GM18499 (cell line): ENCODE results near the gene IGFBP2.

Source experiments
- ATAC-seq: cut with Tn5 transposase; IDR thresholded peaks from one replicate; pipeline ENCODE4 v1.9.1; 2021; ENCODE audit warnings: moderate number of reproducible peaks; ENCODE audit not compliant: insufficient read depth, unreplicated experiment

The IGFBP2 gene

DNA sequence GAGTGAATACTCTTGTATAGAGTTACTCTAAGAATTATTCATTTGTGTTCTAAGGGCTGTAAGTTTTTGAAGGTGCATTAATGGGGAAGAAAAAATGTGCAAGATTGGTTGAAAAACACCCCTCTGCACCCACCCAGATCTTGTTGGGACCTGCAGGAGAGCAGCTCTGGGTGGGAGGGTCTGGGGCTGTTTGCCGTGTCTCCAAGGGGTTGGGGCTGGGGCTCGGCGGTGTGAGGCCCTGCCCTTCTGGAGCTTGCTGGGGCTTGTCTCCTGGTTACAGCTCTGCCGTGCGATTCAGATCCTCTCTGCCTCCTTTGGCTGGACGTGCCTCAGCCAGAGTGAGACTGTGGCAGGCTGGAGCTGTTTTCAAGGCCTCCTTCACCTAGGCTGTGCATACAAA is 26.1 kb downstream of the IGFBP2 start:
- no peak for ATAC-seq

DNA sequence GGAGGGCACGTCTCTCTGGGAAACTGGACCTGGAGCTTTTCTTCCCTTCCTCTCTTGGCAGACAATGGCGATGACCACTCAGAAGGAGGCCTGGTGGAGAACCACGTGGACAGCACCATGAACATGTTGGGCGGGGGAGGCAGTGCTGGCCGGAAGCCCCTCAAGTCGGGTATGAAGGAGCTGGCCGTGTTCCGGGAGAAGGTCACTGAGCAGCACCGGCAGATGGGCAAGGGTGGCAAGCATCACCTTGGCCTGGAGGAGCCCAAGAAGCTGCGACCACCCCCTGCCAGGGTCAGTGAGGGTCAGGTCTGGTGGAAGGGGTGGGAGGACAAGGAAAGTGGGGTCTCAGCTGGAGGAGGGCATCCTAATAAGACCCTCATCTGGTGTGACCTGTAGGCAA is 27.3 kb downstream of the IGFBP2 start:
- ATAC-seq = no peak

DNA sequence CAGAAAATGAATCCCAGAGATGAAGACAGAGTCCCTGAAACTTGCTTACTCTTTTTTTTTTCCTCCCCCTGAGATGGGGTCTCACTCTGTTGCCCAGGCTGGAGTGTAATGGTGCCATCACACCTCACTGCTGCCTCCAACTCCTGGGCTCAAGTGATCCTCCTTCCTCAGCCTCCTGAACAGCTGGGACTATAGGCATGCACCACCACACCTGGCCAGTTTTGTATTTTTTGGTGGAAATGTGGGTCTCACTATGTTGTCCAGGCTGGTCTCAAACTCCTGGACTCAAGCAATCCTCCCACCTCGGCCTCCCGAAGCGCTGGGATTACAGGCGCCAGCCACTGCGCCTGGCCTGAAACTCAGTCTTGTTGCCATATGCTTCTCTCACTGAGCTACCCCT is 27.8 kb downstream of the IGFBP2 start:
- no peak for ATAC-seq

DNA sequence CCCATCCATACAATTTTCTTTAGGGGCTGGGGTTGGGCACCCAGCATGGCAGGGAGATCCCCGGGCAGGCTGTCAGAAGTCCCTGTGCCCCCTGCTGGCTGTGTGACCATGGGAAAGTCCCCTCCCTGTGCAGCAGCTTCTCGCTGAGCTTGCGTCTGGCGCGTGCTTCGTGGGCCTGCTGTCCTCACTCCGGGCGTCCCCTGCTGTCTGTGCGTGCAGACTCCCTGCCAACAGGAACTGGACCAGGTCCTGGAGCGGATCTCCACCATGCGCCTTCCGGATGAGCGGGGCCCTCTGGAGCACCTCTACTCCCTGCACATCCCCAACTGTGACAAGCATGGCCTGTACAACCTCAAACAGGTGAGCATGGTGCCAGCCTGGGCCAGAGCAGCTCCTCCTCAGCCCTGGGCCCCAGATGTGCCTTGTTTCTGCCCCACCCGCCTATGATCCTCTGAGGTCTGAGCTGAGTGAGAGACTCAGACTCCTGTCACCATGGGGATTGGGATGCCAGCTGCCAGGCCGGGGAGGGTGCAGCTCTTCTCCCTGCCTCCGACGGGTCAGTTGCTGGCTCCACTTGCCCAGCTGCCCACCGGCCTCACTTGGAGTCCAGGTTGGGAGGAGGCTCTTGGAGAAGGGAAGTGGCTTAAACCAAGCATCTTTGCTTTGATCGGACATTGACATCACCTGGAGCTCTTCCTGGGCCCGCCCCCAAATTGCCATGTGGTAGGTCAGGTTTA is 28.6 kb downstream of the IGFBP2 start:
- ATAC-seq = no peak

DNA sequence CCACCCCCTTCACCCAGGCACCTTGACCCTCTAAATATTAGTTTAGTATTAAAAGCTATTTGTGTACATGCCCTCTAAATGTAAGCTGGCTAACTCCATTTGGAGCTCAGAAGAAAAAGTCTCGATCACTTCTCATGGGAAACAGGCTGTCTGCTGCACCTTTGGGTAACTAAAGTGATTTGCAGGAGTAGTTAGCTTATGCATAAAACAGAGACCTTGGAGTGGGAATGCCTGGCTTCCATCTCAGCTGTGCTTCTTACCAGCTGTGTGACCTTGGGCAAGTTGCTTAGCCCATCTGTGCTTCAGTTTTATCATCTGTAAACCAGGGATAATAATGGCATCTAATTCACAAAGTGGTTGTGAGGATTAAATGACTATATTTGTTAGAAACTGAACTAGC is 29.9 kb downstream of the IGFBP2 start:
- no peak for ATAC-seq

DNA sequence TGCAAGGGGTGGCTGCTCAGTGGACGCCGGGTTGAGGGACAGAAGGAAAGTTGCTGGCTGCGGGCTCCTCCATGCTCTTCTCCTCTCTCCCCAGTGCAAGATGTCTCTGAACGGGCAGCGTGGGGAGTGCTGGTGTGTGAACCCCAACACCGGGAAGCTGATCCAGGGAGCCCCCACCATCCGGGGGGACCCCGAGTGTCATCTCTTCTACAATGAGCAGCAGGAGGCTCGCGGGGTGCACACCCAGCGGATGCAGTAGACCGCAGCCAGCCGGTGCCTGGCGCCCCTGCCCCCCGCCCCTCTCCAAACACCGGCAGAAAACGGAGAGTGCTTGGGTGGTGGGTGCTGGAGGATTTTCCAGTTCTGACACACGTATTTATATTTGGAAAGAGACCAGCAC is 30.6 kb downstream of the IGFBP2 start:
- no peak for ATAC-seq

DNA sequence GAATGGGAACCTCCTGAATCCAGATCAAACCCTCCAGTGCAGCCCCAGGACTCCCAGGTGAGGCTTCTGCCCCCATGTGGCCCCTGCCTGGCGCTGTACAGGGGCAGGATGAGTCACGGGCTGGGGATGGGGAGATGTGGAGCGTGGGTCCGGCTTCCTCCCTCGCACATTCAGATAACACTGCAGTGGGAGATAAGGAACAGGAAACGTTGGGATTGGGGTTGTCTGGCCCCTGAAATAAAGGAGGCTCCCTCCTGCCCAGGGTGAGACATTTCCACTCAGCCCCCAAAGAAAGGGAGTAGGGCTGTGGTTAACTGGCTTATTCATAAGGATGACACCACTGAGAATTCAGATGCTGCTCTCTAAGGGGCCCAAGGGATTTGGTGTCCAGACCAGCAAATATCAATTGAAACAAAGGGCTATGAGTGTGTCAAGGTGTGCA is 31.4 kb downstream of the IGFBP2 start:
- ATAC-seq = no peak

DNA sequence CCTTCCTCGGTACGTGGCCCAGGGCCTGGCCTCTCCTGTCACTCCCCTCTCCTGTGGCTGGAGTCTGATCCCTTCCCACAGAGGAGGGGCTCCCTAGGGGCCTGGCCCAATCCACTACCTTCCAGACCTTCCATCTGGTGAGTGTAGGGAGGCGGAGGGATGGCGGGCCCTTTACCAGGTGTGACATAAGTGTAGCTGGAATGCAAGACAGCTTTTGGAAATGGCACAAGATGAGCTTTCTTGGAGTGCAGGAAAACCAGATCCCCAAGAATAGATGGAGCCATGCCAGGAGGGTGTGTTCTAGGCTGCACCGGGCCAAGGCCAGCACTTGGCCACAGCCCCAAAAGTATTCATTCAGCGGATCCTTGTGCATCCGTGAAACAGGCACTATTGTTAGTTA is 32.0 kb downstream of the IGFBP2 start:
- no peak for ATAC-seq

DNA sequence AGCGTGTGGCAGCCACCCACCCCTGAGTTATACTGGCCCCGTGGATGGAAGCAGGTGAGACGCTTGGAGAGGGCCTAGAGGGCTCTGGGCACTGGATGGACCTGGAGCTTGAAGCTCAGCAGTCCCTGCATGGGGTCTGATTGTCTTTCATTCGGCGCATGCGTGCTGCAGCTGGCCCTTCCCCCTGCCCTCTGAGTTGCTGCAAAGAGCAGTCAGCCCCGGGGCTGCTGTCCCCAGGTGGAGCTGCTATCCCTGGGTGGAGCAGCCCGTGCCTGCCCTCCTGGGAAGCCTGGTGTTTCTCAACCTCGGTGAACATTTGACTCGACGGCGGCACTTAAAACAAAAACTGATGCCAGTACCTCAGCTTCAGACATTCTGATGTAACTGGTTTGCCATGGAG is 32.5 kb downstream of the IGFBP2 start:
- no peak for ATAC-seq

DNA sequence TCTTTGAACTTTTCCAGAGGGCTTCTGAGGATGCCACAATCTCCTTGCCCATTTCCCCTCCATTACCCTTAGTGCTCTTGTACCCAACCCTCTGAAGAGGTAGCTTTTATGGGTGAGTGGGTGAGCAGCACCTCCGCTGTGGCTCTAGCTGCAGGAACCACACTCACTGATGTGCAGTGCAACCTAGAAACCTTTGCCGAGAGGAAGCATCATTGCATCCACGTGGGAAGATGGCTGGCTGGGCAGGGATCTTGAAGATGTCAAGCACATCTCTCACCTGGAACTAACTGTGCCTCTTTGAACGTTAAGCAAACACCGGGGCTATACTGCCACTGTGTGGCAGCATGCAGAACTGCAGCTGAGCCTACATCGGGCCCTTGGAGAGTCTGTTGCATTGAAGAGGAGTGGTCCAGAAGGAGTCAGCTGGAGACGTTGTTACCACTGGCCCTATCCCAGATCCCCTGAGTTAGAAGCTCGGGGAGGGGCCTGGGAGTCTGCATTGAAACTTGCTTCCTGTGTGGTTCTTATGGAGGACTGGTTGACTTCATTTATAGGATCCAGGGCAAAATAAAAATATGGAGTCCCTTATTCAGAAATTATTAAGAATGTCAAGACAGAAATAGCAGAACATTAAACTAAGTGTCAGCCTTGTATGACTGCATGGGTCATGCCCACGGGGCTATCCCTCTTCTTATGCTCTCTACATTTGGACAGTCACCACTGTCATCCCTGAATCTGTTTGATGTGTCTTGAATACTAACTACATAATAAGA is 33.4 kb downstream of the IGFBP2 start:
- no peak for ATAC-seq

DNA sequence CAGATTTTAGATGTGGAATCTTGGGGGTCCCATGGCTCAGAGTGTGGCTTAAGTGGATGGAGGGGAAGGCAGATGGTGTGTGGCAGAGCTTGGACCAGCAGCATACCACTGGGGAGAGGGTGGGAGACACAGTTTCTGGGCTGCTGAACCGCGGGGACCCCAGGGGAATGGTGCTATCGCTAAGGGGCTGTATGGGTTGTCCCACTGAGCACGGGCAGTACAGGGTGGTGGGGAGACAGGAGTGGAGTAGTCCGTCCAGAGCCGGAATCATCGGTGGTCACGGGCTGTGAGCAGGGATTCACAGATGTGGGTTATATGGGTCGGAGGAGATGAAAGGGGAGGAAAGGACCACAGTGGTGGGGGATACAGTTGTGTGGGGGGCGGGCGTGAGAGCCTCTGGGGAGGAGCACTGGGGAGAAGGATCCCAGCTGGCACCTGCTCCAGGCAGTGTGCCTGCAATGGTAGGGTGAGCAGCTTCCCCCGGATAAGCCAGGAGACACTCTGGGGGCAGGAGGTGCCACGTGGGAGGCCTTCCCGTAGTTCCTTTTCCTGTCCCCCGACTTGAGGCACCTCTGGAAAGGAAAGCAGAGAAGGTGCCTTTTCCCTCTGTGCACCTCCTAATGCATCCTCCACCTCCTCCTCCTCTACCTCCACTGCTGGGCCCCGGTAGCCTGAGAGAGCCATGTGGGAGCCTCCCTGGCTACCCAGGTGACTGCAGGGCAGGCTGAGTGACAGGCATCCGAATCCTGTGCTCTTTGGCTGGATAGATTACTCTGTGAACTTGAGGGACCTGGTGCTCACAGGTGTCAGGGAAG is 37.3 kb downstream of the IGFBP2 start:
- no peak for ATAC-seq

DNA sequence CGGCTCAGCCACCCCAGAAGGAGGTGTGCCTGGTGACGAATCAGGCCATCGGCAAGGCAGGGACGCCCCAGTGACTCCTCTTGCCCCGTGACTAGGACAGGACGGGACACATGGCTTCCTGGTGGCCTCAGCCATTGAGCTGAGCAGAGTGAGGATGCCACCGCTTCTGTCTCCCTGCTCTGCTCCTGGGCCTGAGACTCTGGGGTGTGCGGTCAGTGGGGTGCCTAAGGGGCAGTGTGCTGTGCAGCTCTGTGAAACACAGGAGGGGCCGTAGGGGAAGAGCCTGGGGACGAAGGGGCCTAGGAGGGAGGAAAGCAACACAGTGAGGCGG is 37.8 kb downstream of the IGFBP2 start:
- ATAC-seq = no peak

DNA sequence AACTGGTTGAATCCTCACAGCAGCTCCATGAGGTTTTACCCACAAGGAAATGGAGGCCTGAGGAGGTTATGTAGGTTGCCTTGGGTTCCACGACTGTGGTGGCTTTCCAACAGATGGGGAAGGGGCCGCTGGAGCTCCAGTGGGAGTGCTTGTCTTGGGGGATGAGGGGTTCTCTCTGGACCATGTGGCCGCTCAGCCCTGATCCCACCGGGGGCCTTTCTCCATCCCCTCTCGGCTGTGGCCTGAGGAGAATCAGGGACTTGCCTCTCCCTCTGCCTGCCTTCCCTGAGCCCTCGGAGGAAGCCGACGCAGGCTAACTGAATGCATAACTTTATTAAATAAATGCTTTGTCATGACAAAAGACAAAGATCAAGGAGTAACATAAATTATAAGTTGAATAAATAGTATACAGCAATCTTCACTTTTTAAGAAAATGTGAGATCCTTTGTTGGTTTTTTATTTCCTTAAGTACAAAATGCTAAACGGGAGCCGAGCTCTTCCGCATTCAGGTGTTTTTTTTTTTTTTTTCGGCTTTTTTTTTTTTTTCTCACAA is 38.6 kb downstream of the IGFBP2 start:
- no peak for ATAC-seq

DNA sequence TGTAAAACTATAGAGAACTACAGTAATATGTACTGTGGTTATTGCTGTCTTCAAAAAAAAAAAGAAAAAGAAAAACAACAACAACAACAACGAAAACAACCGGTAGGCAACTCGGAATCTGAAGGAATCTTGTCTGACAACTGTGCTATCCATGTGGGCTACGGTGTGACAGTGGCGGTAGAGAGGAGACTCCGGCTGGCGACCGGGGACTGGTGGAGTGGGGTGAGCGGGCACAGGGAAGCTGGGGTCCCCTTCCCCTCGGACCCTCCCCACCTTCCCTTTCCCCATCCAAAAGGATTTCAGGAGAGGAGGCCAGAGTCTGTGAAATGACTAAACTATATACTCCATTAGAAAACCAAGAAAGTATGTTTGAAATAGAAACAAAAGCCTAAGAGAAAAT is 39.2 kb downstream of the IGFBP2 start:
- no peak for ATAC-seq

DNA sequence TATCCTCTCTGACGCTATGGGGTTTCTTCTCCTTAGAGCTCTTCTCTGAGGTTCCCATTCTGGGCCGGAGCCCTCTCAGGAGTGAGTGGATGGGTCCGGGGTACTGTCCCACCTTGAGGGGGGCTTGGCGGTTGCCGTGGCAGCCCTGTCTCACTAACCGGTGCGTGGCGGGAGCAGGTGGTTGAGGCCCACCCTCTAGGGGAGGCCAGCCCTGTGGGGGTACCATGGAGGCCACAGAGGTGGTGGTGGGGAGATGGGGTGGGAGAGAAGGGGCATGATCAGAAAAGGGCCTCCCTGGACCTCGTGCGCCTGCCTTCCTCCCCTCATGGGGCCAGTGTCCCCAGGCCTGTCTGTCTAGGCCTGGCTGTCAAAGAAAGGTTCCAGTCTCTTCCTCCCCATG is 39.8 kb downstream of the IGFBP2 start:
- no peak for ATAC-seq

DNA sequence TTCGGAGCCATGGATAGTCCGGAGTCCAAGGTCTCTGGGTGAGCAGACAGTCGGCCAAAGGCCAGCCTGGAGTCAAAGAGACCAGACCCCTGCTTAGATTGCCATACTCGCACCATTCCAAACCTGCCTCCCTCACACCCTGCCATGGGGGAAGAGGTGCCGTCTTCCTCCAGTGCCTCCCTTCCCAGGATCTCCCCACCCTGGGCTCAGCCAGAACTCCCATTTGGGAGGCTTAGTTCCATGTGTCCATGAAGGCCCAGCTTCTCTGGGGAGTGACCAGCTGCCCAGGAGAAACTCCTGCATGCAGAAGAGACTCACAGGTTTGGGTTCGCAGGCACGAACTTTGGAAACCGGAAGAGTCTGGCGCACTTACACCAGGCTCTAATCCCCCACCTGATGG is 40.4 kb downstream of the IGFBP2 start:
- no peak for ATAC-seq

DNA sequence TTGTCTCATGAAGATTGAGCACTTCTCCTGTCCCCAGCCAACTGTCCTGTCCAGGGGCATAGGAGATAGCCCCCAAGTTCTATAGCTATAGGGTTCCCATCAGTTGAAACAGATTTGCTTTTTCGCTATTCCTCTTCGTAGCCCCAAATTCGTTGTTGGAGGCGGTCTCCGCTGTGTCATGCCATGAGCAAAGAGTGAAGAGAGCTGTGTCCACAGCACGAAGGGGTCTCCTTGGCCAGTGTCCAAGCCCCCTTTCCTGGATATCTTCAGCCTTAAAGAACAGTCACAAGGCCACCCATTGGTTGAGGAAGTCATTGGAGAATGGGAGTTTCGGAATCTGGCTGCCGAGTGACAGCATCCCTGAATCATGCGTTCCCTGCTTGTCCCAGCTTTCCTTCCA is 41.2 kb downstream of the IGFBP2 start:
- no peak for ATAC-seq

DNA sequence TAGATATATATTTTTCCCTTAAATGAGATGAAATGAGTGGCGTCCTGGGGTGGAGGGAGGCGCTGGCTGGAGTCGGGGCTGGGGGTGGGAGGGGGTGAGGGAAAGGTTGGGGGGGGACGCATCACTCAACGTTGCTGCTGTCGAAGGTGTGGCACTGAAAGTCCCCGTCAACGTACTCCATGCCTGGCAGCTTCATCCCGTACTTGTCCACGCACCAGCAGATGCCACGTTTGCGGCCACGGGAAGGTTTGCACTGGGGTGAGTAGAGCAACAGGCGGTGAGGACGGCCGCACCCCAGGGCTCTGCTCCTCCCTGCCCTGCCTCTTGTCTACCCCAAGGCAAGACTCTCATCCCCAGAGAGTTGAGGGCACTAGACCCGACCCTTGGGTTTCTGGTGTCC is 43.4 kb downstream of the IGFBP2 start:
- no peak for ATAC-seq

DNA sequence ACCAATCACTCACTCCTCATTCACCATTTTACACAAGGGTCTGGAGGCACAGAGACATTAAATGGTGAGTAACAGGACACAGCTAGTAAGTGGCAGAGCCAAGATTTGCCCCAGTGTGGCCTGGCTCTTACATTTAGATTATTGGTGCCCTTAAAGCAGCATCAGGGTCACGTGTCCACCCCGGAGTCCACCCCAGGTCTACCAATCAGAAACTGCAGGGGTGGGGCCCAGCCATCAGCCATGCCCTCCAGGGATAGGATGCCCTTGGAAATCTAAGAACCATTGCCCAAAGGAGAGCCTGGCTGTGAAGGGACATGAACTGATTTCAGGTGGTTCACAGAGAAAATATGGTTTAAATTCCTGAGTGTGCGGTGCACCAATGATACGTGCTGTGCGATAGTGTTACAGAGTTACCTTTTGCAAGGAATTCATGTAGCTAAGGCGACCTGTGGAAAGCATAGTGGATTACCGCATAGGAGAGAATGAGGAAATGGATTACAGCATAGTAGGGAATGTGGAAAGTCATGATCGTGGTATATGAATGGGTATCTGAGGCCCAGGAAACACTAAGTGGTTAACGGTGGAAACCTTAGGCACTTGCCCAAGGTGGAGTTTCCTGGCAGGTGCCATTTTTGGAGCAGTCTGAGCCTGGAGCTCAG is 44.3 kb downstream of the IGFBP2 start:
- ATAC-seq = no peak

DNA sequence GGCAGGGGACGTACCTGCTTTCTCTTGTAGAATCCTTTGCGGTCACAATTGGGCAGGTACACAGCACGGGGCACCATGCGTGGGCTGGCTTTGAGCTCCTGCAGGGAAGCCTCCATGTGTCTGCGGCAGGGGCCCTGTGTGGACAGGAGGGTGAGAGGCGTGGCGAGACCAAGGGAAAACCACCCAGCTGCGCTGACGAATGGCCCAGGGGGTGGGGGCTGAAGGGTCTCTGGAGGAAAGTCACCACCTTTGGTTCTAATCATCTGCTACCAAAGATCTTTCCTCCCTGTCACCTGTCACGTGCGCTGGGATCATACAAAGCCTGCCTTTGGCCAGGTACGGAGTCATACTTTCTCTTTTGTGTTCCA is 44.9 kb downstream of the IGFBP2 start:
- ATAC-seq = no peak
